ENCODE measurements around the gene FAM20C. TPM values are rescaled to one million over a fixed set of nuclear protein-coding genes. Genes with fewer than 3 reads are reported as not detected.
A peak's percentile ranks its signal among the peaks of the same experiment; 100 is the strongest.

Gene FAM20C
- total RNA-seq, 1 experiment from 2014 or later, result 62.4 TPM

- H3K4me3 ChIP-seq (ENCODE audit: low read depth in 2 of 2, low read length in 2 of 2), result no peak overlapping the region
- ChIA-PET CTCF (no interaction called here), POLR2A (no interaction called here)
- no peaks in the 10 kb centered on the region for H3K4me1 ChIP-seq (ENCODE audit: control insufficient read depth, insufficient read depth, low read length)
- TF ChIP-seq REST (IDR thresholded peaks at IDR 0.05; ENCODE audit: insufficient read depth in 1 of 2, low read depth in 2 of 2, low read length in 1 of 2) (no peak), SIN3A (IDR thresholded peaks at IDR 0.05; ENCODE audit: borderline replicate concordance, insufficient read depth, low read depth, low read length) (no peak), POLR2AphosphoS5 (IDR thresholded peaks at IDR 0.05; ENCODE audit: low read depth, low read length) (no peak), TCF7L2 (IDR thresholded peaks at IDR 0.05; ENCODE audit: low read depth, low read length) (no peak)
- TF ChIP-seq, protein P1, sequence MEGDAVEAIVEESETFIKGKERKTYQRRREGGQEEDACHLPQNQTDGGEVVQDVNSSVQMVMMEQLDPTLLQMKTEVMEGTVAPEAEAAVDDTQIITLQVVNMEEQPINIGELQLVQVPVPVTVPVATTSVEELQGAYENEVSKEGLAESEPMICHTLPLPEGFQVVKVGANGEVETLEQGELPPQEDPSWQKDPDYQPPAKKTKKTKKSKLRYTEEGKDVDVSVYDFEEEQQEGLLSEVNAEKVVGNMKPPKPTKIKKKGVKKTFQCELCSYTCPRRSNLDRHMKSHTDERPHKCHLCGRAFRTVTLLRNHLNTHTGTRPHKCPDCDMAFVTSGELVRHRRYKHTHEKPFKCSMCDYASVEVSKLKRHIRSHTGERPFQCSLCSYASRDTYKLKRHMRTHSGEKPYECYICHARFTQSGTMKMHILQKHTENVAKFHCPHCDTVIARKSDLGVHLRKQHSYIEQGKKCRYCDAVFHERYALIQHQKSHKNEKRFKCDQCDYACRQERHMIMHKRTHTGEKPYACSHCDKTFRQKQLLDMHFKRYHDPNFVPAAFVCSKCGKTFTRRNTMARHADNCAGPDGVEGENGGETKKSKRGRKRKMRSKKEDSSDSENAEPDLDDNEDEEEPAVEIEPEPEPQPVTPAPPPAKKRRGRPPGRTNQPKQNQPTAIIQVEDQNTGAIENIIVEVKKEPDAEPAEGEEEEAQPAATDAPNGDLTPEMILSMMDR (IDR thresholded peaks at IDR 0.05), result no peak
- DNase-seq (ENCODE audit: low read depth, low spot score) (no peak), ATAC-seq (no peak)
- H3K36me3 ChIP-seq (ENCODE audit: control insufficient read depth, insufficient read depth, low read length), result no peaks in the 10 kb centered on the region
- in situ Hi-C loops (cut with HindIII; ENCODE audit: low pct_unique_long_range_greater_than_20kb, low sequenced_read_pairs), result no loop called here
- no peak overlapping the region for H3K27ac ChIP-seq (ENCODE audit: low read length)
- intact Hi-C loops (cut with micrococcal nuclease; ENCODE audit: unreplicated experiment), result no loop called here
- no peaks in the 10 kb centered on the region for H3K27me3 ChIP-seq (ENCODE audit: control insufficient read depth, insufficient read depth, low read length)
- no TSS peak for BruUV-seq (replicated peaks)
- H3K9me3 ChIP-seq (ENCODE audit: control insufficient read depth, insufficient read depth, low read depth, low read length), result no peaks in the 10 kb centered on the region
These were observed 7.9 kb downstream of the FAM20C start for GRCh38 chr7:200290-200689.

DNA sequence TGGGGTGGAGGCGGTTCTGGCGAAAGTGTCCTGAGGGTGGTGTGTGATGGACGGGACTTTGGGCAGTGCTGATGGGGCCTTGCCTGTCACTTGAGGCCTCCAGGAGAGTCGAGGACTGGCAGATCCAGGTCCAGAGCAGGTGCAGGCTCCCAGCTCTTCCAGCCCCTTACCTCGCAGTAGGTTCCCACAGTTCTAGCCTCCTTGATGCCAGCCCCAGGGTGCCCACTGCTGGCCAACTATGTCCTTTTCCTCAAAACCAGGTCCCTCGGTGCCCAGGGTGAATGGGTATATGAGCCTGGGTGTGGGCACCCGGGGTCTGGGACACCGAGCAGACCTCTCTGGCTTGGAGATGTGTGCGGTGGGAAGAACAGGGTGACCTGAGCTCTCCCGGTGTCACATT, 8.3 kb downstream of the FAM20C start:
- CTCF ChIA-PET, result no interaction called here
- Histone ChIP-seq H3K4me3 (ENCODE audit: low read depth in 2 of 2, low read length in 2 of 2) (no peak overlapping the region), H3K27ac (ENCODE audit: low read length) (no peak overlapping the region), H3K27me3 (ENCODE audit: control insufficient read depth, insufficient read depth, low read length) (no peaks in the 10 kb centered on the region), H3K36me3 (ENCODE audit: control insufficient read depth, insufficient read depth, low read length) (no peaks in the 10 kb centered on the region), H3K9me3 (ENCODE audit: control insufficient read depth, insufficient read depth, low read depth, low read length) (no peaks in the 10 kb centered on the region), H3K4me1 (ENCODE audit: control insufficient read depth, insufficient read depth, low read length) (no peaks in the 10 kb centered on the region)
- TF ChIP-seq TCF7L2 (IDR thresholded peaks at IDR 0.05; ENCODE audit: low read depth, low read length), result no peak
- TF ChIP-seq, protein P1 (IDR thresholded peaks at IDR 0.05), result peak; percentile 63; the same call in 1 of the 2 replicates
- TF ChIP-seq SIN3A (IDR thresholded peaks at IDR 0.05; ENCODE audit: borderline replicate concordance, insufficient read depth, low read depth, low read length), result no peak
- intact Hi-C loops (cut with micrococcal nuclease; ENCODE audit: unreplicated experiment), result no loop called here
- POLR2A ChIA-PET, result no interaction called here
- ATAC-seq, result peak; percentile 59
- in situ Hi-C loops (cut with HindIII; ENCODE audit: low pct_unique_long_range_greater_than_20kb, low sequenced_read_pairs), result no loop called here
- DNase-seq (ENCODE audit: low read depth, low spot score), result no peak
- no TSS peak for BruUV-seq (replicated peaks)

Measured in Panc1 (cell line).